ENCODE results near the gene HSD17B10. TPM values are rescaled to one million over a fixed set of nuclear protein-coding genes. Genes with fewer than 3 reads are reported as not detected.

The HSD17B10 gene
- polyA plus RNA-seq, 1 of the 3 experiments (the other 2 are of a cell fraction), result 157 TPM

DNA sequence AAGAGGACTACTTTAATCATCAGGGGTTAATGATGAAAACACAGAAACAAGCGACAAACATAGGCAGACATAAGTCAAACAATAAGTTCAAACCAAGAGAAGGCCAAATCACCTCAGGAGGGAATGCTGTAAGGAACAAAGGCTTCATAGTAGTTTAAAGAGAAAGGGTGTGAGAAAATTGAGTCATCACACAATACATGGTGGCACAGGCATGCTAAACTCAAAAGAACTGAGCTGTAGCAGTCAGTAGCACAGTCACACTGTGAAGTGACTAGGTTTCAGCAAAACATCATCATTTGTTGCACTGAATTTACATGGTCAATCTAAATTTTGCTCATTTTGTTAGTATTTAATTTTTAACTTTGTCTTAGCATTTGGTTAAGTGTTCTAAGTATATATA, 36.0 kb downstream of the HSD17B10 start:
- no peak overlapping the region for H3K4me2 ChIP-seq
- peaks cover 38 to 49% of the 10 kb centered on the region in 2 experiments for H3K36me3 ChIP-seq (replicated peaks in 1 of 2; ENCODE audit: control insufficient read depth in 1 of 2, insufficient read depth in 2 of 2, low read length in 1 of 2)
- no peak for TF ChIP-seq FOXJ3 (CRISPR knock-in tag; IDR thresholded peaks at IDR 0.05)
- TF ChIP-seq EZH2phosphoT487 (IDR thresholded peaks at IDR 0.05; ENCODE audit: borderline replicate concordance, low read depth), result no peak
- TF ChIP-seq, protein P1, sequence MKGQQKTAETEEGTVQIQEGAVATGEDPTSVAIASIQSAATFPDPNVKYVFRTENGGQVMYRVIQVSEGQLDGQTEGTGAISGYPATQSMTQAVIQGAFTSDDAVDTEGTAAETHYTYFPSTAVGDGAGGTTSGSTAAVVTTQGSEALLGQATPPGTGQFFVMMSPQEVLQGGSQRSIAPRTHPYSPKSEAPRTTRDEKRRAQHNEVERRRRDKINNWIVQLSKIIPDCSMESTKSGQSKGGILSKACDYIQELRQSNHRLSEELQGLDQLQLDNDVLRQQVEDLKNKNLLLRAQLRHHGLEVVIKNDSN (IDR thresholded peaks at IDR 0.05; ENCODE audit: borderline replicate concordance, low read depth), result no peak
- TF ChIP-seq POLR2AphosphoS5 (IDR thresholded peaks at IDR 0.05; ENCODE audit: low read depth, low read length), result no peak
- TF ChIP-seq YY1 (IDR thresholded peaks at IDR 0.05; ENCODE audit: low read depth), result no peak
- TF ChIP-seq, protein P2, sequence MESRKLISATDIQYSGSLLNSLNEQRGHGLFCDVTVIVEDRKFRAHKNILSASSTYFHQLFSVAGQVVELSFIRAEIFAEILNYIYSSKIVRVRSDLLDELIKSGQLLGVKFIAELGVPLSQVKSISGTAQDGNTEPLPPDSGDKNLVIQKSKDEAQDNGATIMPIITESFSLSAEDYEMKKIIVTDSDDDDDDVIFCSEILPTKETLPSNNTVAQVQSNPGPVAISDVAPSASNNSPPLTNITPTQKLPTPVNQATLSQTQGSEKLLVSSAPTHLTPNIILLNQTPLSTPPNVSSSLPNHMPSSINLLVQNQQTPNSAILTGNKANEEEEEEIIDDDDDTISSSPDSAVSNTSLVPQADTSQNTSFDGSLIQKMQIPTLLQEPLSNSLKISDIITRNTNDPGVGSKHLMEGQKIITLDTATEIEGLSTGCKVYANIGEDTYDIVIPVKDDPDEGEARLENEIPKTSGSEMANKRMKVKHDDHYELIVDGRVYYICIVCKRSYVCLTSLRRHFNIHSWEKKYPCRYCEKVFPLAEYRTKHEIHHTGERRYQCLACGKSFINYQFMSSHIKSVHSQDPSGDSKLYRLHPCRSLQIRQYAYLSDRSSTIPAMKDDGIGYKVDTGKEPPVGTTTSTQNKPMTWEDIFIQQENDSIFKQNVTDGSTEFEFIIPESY (IDR thresholded peaks at IDR 0.05; ENCODE audit: borderline replicate concordance, low read depth), result no peak
- no peak for TF ChIP-seq MXI1 (IDR thresholded peaks at IDR 0.05; ENCODE audit: low read depth, low read length)
- WGBS (ENCODE audit: low lambda C conversion rate), result 91% methylated on average over 1 of the region's 1 CpG
- H3F3A ChIP-seq (replicated peaks; ENCODE audit: insufficient read depth), result no peaks in the 10 kb centered on the region
- POLR2A ChIA-PET, result no interaction called here
- H3K9ac ChIP-seq, result no peak overlapping the region
- no peaks in the 10 kb centered on the region for H3K79me2 ChIP-seq (ENCODE audit: insufficient read depth)
- H3K4me3 ChIP-seq (ENCODE audit: low read depth in 2 of 2, low read length in 1 of 2), result no peak overlapping the region
- no peak for DNase-seq
- no peak overlapping the region for H2AFZ ChIP-seq (ENCODE audit: low read depth)
- no peaks in the 10 kb centered on the region for H3K27me3 ChIP-seq (ENCODE audit: insufficient read depth)
- no peaks in the 10 kb centered on the region for H4K20me1 ChIP-seq (ENCODE audit: insufficient read depth)
- H3K4me1 ChIP-seq (ENCODE audit: control insufficient read depth in 1 of 2, insufficient read depth in 2 of 2, low read depth in 1 of 2, low read length in 1 of 2), result no peaks in the 10 kb centered on the region
- CTCF ChIA-PET, result interaction anchor here (1.5 kb wide), 1 partner anchor 15 kb away, joined by 3 read pairs; no protein-coding TSS in a partner anchor
- H3K9me3 ChIP-seq, result no peaks in the 10 kb centered on the region
- H3K9me2 ChIP-seq, result no peaks in the 10 kb centered on the region
- H3K27ac ChIP-seq (ENCODE audit: low read depth in 2 of 2, low read length in 1 of 2), result no peak overlapping the region

DNA sequence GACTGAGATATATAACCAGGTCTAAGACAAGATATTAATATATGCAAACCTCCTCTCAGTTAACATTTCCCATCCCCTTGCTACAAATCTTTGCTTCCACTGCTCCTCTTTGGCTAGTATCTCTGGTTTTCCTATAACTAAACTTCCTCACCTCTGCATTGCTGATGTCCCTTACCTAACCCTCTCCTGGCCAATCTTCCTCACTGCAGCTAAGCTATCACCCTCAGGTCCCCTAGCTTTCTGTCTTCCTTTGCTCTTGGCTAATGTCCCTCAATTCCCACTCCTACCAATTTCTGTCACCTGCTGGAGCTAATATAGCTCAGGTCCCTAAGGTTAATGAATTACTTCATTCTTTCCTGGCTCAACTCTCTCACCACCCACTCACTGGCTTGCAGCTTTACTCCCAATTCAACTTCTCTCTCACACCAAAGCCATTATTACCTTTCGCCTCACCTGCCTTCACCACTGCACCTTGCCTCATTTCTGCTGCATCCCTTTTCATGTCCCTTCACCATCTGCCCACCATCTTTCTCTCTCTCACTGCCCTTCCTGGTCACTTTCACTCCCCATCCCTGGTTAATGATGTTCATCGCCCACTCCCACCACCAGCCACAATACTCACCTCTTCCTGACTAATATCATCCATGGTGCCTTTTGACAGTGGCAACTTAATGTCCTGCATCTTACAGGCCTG, 38.4 kb downstream of the HSD17B10 start:
- Histone ChIP-seq H3K9me2 (no peaks in the 10 kb centered on the region), H3K36me3 (replicated peaks in 1 of 2; ENCODE audit: control insufficient read depth in 1 of 2, insufficient read depth in 2 of 2, low read length in 1 of 2) (peaks cover 37 to 39% of the 10 kb centered on the region in 2 experiments), H3K27ac (ENCODE audit: low read depth in 2 of 2, low read length in 1 of 2) (no peak overlapping the region), H2AFZ (ENCODE audit: low read depth) (no peak overlapping the region), H3K79me2 (ENCODE audit: insufficient read depth) (no peaks in the 10 kb centered on the region), H3K9ac (no peak overlapping the region), H3K9me3 (no peaks in the 10 kb centered on the region), H3K4me2 (no peak overlapping the region), H3K4me1 (ENCODE audit: control insufficient read depth in 1 of 2, insufficient read depth in 2 of 2, low read depth in 1 of 2, low read length in 1 of 2) (no peaks in the 10 kb centered on the region), H3F3A (replicated peaks; ENCODE audit: insufficient read depth) (no peaks in the 10 kb centered on the region), H3K27me3 (ENCODE audit: insufficient read depth) (no peaks in the 10 kb centered on the region), H3K4me3 (ENCODE audit: low read depth in 2 of 2, low read length in 1 of 2) (no peak overlapping the region), H4K20me1 (ENCODE audit: insufficient read depth) (no peaks in the 10 kb centered on the region)
- ChIA-PET POLR2A (no interaction called here), CTCF (interaction anchor here (0.8 to 1.8 kb wide), 2 partner anchors 10 to 17 kb away, joined by 3 to 4 read pairs; no protein-coding TSS in a partner anchor)
- 96% methylated on average over 2 of the region's 2 CpGs for WGBS (ENCODE audit: low lambda C conversion rate)
- DNase-seq, result no peak
- TF ChIP-seq TAF1 (IDR thresholded peaks at IDR 0.05; ENCODE audit: borderline replicate concordance, low read depth, low read length) (no peak), YY1 (IDR thresholded peaks at IDR 0.05; ENCODE audit: low read depth) (no peak), RCOR1 (IDR thresholded peaks at IDR 0.05; ENCODE audit: low read length) (no peak), GATA2 (CRISPR knock-in tag; IDR thresholded peaks at IDR 0.05) (no peak)
- TF ChIP-seq, protein P3, sequence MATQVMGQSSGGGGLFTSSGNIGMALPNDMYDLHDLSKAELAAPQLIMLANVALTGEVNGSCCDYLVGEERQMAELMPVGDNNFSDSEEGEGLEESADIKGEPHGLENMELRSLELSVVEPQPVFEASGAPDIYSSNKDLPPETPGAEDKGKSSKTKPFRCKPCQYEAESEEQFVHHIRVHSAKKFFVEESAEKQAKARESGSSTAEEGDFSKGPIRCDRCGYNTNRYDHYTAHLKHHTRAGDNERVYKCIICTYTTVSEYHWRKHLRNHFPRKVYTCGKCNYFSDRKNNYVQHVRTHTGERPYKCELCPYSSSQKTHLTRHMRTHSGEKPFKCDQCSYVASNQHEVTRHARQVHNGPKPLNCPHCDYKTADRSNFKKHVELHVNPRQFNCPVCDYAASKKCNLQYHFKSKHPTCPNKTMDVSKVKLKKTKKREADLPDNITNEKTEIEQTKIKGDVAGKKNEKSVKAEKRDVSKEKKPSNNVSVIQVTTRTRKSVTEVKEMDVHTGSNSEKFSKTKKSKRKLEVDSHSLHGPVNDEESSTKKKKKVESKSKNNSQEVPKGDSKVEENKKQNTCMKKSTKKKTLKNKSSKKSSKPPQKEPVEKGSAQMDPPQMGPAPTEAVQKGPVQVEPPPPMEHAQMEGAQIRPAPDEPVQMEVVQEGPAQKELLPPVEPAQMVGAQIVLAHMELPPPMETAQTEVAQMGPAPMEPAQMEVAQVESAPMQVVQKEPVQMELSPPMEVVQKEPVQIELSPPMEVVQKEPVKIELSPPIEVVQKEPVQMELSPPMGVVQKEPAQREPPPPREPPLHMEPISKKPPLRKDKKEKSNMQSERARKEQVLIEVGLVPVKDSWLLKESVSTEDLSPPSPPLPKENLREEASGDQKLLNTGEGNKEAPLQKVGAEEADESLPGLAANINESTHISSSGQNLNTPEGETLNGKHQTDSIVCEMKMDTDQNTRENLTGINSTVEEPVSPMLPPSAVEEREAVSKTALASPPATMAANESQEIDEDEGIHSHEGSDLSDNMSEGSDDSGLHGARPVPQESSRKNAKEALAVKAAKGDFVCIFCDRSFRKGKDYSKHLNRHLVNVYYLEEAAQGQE (IDR thresholded peaks at IDR 0.05; ENCODE audit: low read depth, low read length), result no peak
- TF ChIP-seq, protein P4, sequence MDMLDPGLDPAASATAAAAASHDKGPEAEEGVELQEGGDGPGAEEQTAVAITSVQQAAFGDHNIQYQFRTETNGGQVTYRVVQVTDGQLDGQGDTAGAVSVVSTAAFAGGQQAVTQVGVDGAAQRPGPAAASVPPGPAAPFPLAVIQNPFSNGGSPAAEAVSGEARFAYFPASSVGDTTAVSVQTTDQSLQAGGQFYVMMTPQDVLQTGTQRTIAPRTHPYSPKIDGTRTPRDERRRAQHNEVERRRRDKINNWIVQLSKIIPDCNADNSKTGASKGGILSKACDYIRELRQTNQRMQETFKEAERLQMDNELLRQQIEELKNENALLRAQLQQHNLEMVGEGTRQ (IDR thresholded peaks at IDR 0.05; ENCODE audit: borderline replicate concordance, low read depth, low read length), result no peak
- TF ChIP-seq, protein P5, sequence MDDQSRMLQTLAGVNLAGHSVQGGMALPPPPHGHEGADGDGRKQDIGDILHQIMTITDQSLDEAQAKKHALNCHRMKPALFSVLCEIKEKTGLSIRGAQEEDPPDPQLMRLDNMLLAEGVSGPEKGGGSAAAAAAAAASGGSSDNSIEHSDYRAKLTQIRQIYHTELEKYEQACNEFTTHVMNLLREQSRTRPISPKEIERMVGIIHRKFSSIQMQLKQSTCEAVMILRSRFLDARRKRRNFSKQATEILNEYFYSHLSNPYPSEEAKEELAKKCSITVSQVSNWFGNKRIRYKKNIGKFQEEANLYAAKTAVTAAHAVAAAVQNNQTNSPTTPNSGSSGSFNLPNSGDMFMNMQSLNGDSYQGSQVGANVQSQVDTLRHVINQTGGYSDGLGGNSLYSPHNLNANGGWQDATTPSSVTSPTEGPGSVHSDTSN (IDR thresholded peaks at IDR 0.05), result no peak
- TF ChIP-seq, protein P6, sequence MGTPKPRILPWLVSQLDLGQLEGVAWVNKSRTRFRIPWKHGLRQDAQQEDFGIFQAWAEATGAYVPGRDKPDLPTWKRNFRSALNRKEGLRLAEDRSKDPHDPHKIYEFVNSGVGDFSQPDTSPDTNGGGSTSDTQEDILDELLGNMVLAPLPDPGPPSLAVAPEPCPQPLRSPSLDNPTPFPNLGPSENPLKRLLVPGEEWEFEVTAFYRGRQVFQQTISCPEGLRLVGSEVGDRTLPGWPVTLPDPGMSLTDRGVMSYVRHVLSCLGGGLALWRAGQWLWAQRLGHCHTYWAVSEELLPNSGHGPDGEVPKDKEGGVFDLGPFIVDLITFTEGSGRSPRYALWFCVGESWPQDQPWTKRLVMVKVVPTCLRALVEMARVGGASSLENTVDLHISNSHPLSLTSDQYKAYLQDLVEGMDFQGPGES (IDR thresholded peaks at IDR 0.05; ENCODE audit: low read depth, low read length), result no peak
